NCI-H128 (cell line): ENCODE results near the gene TMTC4.
A peak's percentile ranks its signal among the peaks of the same experiment; 100 is the strongest.
"Not testable (repeated sequence)": the region's sequence is repeated elsewhere in the genome, so short reads cannot be mapped to it uniquely, and the experiment has no call there.

Source experiments
- DNase-seq: peaks from one replicate; lab custom pipeline; 2025; ENCODE audit not compliant: unreplicated experiment; lab: John Stamatoyannopoulos, UW

Gene TMTC4

DNA sequence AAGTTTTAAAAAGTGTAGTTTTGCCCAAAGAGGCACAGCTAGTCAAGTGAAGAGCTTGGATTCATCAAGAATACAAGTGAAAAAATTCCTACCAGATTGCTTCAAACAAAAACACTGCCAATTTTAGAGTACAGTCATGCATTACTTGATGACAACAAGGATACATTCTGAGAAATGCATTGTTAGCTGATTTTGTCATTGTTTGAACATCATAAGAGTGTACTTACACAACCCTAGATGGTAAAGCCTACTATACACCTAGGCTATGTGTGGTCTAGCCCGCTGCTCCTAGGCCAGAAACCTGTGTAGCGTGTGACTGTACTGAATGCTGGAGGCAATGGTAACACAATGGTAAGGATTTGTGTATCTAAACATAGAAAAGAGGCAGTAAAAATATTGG is 41.1 kb downstream of the TMTC4 start:
- DNase-seq = no peak

DNA sequence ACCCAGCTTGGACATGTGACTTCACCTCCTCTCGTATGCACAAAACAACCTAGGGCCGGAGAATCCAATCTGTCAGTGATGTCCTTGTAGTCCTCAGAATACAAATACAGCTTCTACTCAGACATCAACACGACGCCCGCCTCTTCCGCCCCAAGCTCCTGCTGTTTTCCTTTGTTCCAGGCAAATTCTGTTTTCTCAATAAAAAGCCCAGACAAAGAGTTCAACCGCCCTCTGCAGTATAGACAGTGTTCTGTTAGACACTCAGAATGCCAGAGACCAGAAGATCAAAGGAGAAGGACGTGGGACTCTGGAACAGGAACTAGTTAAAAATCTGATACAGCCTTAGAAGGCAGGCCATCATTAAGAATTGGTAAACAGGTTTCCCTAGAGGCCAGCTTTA is 44.0 kb downstream of the TMTC4 start:
- peak; percentile 71 for DNase-seq

GRCh38 chr13:100627120-100627519 is 47.5 kb downstream of the TMTC4 start:
- no peak for DNase-seq

GRCh38 chr13:100625447-100625846 is 49.1 kb downstream of the TMTC4 start:
- DNase-seq = no peak

- no peak for DNase-seq
Measured at GRCh38 chr13:100620792-100621191, 53.8 kb downstream of the TMTC4 start.

DNA sequence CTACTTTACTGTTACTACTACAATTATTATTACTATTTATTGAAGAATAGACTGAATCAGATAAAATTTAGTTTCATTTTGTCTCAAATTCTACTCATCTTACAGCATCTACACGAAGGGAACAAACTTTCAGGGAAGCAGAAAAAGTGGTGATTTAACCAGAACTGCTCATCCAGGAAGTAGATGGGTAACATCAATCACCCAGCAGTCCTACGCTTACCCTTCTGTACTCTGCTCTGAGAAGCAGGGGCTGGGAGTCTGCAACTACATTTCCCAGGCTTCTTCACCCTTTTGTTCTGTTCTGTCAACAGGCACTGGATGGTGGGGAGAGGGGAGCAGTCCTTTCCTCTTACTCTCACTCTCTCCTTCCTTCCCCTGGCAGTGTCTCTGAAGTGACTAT is 54.7 kb downstream of the TMTC4 start:
- DNase-seq = no peak

DNA sequence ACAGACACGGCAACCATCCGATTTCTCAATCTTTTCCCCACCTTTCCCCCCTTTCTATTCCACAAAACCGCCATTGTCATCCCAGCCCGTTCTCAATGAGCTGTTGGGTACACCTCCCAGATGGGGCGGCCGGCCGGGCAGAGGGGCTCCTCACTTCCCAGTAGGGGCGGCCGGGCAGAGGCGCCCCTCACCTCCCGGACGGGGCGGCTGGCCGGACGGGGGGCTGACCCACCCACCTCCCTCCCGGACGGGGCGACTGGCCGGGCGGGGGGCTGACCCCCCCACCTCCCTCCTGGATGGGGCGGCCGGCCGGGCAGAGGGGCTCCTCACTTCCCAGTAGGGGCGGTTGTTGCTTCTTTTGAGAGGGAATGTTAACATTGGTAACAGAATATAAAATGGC is 55.7 kb downstream of the TMTC4 start:
- not testable (repeated sequence) for DNase-seq

- DNase-seq = no peak
Measured at GRCh38 chr13:100613031-100613430, 61.6 kb downstream of the TMTC4 start.

DNA sequence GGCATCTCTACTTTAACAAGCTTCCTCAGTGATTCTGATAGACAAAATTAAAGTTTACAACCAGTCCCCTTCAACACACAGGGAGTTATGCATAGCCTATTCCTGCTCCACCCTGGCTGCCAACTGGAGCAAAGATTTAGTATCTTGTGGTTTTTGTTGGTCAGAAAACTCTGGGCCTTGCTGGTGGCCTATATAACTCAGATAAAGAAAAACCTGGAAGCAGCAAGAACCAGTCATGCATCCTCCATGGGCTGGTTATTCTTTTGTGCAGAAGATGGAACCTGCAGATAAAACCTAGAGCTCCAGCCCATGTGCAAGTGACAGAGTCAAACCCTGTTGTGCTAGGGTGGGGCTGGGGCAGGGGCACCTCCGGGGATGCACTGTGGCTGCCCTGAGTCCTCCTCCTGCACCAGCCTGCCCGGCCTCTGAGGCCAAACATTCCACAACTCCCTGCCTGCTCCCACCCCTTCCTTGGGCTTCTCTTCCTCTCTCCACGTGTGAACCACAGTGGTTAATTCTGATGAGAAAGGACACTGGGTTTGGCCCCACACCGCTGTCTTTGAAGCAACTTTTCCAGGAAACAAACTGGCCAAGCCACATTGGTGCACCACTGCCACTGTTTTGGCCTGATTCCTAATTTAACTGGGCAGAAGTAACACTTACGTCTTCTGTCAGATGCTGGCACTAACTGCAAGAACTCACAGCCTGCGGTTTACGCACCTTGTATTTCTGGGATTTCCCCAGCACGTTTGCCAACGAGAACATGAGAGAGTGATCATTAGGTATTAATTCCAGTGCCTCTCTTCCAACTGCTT is 62.7 kb downstream of the TMTC4 start:
- DNase-seq = no peak

- no peak for DNase-seq
Measured at GRCh38 chr13:100610391-100611347, 63.9 kb downstream of the TMTC4 start.

DNA sequence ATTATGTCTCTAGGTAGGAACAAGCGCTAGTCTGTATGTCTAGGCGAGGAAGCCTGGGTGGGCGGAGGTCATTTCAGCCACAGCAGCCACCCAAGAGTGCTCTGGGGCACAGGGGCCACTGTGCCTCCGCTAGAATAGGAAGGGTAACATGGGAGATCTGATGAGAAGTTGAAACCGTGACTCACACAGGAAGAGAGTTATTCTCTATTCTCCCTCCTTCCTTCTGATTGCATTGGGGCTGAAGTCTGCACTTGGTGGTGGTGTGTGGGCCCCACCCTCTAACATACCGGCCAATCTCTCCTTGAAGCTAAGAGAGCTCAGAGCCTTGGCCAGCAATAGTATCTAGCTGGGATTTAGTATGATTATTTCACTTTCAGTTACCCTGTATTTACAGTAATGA is 65.7 kb downstream of the TMTC4 start:
- DNase-seq = no peak

DNA sequence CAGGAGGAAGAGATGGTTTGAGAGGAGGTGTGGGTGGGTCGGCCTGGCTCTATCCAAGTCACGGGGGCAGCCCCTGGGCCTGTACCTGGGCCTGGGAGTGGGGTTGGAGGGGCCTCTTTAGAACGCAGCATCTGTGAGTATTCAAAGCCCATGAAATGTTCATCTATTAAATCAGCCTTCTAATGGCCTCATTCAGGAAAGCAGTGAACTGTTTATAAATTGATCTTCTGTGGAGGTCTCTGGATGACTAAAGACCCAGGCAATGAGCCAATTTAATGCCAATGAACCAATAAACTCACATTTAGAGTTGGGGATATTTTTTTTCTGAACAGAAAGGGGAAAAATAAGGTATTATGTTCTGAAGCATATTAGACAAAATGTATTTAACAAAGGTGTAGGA is 66.1 kb downstream of the TMTC4 start:
- no peak for DNase-seq

GRCh38 chr13:100604918-100605710 is 69.5 kb downstream of the TMTC4 start:
- no peak for DNase-seq

DNA sequence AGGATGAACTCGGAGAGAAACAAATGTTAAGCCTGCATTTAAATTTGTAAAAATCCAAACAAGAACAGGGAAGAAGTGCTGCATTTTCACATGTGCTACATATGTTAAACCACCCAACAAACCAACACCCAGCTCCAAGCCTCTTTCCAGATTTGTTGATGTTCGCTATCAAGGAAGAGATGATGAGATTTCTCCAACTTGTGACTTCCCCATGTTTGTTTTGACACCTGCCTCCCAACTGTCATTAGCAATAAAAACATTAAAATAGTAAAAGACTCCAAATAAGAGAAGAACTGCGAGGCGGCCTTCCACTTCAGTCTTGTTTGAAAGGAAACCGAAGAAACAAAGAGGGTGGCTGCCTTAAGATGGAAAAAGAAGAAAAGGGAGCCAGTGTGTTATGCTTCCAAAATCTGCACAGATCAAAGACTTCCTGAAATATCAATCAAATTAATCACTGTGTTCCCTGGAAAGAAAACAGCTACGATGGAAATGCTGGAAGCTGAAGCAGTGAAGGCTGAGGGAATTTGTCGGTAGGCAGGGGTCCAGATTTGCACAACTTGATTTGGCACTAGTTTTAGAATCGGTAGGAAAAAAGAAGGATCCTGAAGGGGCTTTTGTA is 72.0 kb downstream of the TMTC4 start:
- no peak for DNase-seq

GRCh38 chr13:100601716-100602115 is 72.9 kb downstream of the TMTC4 start:
- DNase-seq = no peak

DNA sequence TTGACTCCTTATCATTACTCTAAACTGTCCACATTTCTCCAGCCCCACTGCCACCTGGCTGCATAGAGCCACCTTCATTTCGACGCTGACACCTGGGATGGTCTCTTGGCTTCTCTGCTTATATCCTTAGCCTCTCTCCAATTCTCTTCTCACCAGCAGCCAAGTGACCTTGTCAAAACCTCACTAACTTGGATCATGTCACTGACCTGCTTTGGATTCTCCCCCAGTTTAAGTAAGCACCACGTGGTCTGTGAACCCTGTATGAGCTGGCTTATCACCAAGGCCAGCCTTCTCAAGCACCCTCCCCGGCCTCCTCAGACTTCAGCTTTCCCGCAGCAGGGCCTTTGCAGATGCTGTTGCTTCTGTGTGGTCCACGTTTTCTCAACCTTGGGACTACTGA is 73.7 kb downstream of the TMTC4 start:
- DNase-seq = no peak

DNA sequence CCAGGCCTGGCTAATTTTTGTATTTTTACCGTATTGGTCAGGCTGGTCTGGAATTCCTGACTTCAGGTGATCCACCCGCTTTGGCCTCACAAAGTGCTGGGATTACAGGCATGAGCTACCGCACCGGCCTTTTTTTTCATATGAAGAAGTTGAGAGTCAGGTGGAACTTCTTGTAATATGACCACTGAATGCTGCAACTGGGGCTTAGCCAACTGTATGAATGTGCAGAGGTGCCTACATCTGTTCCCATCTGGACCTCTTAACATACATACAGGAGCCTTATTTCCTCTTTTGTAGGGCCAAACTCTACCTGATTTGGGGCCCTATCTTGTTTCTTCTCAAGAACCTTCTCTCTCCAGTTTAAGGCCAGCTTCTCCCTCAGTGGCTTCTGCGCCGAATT is 74.1 kb downstream of the TMTC4 start:
- DNase-seq = no peak

GRCh38 chr13:100597253-100597652 is 77.3 kb downstream of the TMTC4 start:
- no peak for DNase-seq

GRCh38 chr13:100596516-100596915 is 78.1 kb downstream of the TMTC4 start:
- no peak for DNase-seq

DNA sequence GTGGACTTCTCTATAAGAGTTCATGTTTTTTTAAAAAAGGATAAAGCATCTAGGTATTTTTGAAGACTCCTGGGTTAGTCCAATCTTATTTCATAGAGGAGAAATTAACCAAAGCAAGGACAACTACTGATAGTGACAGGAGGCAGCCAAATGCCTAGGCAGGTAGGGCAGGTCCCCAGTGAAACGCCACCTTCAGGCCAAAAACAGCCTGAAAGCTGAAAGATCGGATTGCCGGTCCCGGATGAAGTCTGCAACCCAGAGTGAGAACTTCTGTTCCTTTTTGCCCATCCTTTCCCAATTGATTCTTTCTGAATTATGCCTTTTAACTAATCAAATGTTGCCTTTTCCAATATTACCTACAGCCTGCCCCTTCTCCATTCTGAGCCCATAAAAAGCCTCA is 79.9 kb downstream of the TMTC4 start:
- no peak for DNase-seq

- DNase-seq = no peak
Measured at GRCh38 chr13:100594255-100594654, 80.3 kb downstream of the TMTC4 start.
